ENCODE results near the gene APBA2.
"Not testable (repeated sequence)": the region's sequence is repeated elsewhere in the genome, so short reads cannot be mapped to it uniquely, and the experiment has no call there.

APBA2 gene

GRCh38 chr15:28994831-28995596 is 109.2 kb downstream of the APBA2 start:
- DNase-seq (ENCODE audit: low read depth in 1 of 2, low spot score in 1 of 2) = no peak

GRCh38 chr15:28995705-28996104 is 109.9 kb downstream of the APBA2 start:
- no peak for DNase-seq (ENCODE audit: low read depth in 1 of 2, low spot score in 1 of 2)

GRCh38 chr15:28996289-28996688 is 110.5 kb downstream of the APBA2 start:
- DNase-seq (ENCODE audit: low read depth in 1 of 2, low spot score in 1 of 2) = no peak

GRCh38 chr15:28996953-28997352 is 111.2 kb downstream of the APBA2 start:
- DNase-seq (ENCODE audit: low read depth in 1 of 2, low spot score in 1 of 2) = no peak

GRCh38 chr15:28997791-28998190 is 112.0 kb downstream of the APBA2 start:
- DNase-seq (ENCODE audit: low read depth in 1 of 2, low spot score in 1 of 2) = no peak

- DNase-seq (ENCODE audit: low read depth in 1 of 2, low spot score in 1 of 2) = no peak
These were observed 112.7 kb downstream of the APBA2 start for GRCh38 chr15:28998511-28998910.

- no peak for DNase-seq (ENCODE audit: low read depth in 1 of 2, low spot score in 1 of 2)
These were observed 117.5 kb downstream of the APBA2 start for GRCh38 chr15:29003191-29003839.

- DNase-seq (ENCODE audit: low read depth in 1 of 2, low spot score in 1 of 2) = no peak
These were observed 118.1 kb downstream of the APBA2 start for GRCh38 chr15:29003840-29004233.

- no peak for DNase-seq (ENCODE audit: low read depth in 1 of 2, low spot score in 1 of 2)
These were observed 120.2 kb downstream of the APBA2 start for GRCh38 chr15:29005931-29006330.

GRCh38 chr15:29008846-29009245 is 123.1 kb downstream of the APBA2 start:
- no peak for DNase-seq (ENCODE audit: low read depth in 1 of 2, low spot score in 1 of 2)

- DNase-seq (ENCODE audit: low read depth in 1 of 2, low spot score in 1 of 2) = no peak
These were observed 126.3 kb downstream of the APBA2 start for GRCh38 chr15:29012097-29012496.

- no peak for DNase-seq (ENCODE audit: low read depth in 1 of 2, low spot score in 1 of 2)
These were observed 128.7 kb downstream of the APBA2 start for GRCh38 chr15:29014493-29014892.

GRCh38 chr15:29016518-29016917 is 130.7 kb downstream of the APBA2 start:
- DNase-seq (ENCODE audit: low read depth in 1 of 2, low spot score in 1 of 2) = no peak

- no peak for DNase-seq (ENCODE audit: low read depth in 1 of 2, low spot score in 1 of 2)
These were observed 132.5 kb downstream of the APBA2 start for GRCh38 chr15:29018120-29018805.

GRCh38 chr15:29018995-29019976 is 133.5 kb downstream of the APBA2 start:
- no peak for DNase-seq (ENCODE audit: low read depth in 1 of 2, low spot score in 1 of 2)

- no peak for DNase-seq (ENCODE audit: low read depth in 1 of 2, low spot score in 1 of 2)
These were observed 136.1 kb downstream of the APBA2 start for GRCh38 chr15:29021857-29022256.

- DNase-seq (ENCODE audit: low read depth in 1 of 2, low spot score in 1 of 2) = no peak
These were observed 138.9 kb downstream of the APBA2 start for GRCh38 chr15:29024662-29025061.

- DNase-seq (ENCODE audit: low read depth in 1 of 2, low spot score in 1 of 2) = not testable (repeated sequence)
These were observed 139.6 kb downstream of the APBA2 start for GRCh38 chr15:29025411-29025810.

- not testable (repeated sequence) for DNase-seq (ENCODE audit: low read depth in 1 of 2, low spot score in 1 of 2)
These were observed 142.4 kb downstream of the APBA2 start for GRCh38 chr15:29028158-29028557.

- no peak for DNase-seq (ENCODE audit: low read depth in 1 of 2, low spot score in 1 of 2)
These were observed 143.9 kb downstream of the APBA2 start for GRCh38 chr15:29029651-29030195.
